ENCODE results near the gene FLNB. TPM values are rescaled to one million over a fixed set of nuclear protein-coding genes. Genes with fewer than 3 reads are reported as not detected.

Gene FLNB
- total and polyA plus RNA-seq, 2 of the 13 experiments (the other 11 are each of a cell fraction or from before 2014, with no cell fraction given) = 106 to 130 TPM

DNA sequence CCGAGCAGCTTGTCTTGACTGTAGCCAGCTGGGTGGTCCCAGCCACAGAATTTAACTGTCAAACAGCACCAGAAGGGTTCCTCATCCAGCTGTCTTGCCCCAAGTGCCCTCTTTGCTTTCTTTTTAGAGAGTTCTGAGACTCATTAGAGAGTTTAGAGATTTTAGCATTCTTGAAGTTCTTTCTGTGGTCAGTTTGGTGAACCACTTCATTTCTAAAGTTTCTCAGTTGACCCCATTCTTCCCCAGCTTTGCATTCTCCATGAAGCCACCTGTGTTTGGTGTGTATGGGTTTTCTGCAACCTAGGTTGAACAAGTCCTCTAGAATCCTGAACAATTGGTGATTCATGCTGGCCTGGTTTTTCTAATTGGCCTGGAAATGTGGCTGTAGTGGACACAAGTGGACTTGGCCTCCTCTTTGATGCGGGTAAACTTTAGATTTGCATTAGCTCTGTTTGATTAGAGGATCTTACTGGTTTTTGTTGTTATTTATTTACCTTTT, 33.7 kb downstream of the FLNB start (continued):
- TF ChIP-seq ZBTB49 (CRISPR knock-in tag; IDR thresholded peaks at IDR 0.05; ENCODE audit: borderline replicate concordance) (no peak), ZNF567 (CRISPR knock-in tag; IDR thresholded peaks at IDR 0.05; ENCODE audit: borderline replicate concordance) (no peak), ZNF747 (CRISPR knock-in tag; IDR thresholded peaks at IDR 0.05; ENCODE audit: borderline replicate concordance) (no peak), NPAS2 (CRISPR knock-in tag; IDR thresholded peaks at IDR 0.05; ENCODE audit: borderline replicate concordance) (no peak)

GRCh38 chr3:58042947-58043707, 34.9 kb downstream of the FLNB start:
- no peaks in the 10 kb centered on the region for H3K9me3 ChIP-seq (ENCODE audit: low read length)
- H3K79me2 ChIP-seq (ENCODE audit: insufficient read depth, low read length) = peaks cover 94% of the 10 kb centered on the region
- ChIA-PET POLR2A (interaction anchor here (0.6 to 7.0 kb wide), 6 partner anchors 9 to 60 kb away, joined by 3 to 45 read pairs (median 15); no protein-coding TSS in a partner anchor), CTCF (ENCODE audit: low intra/inter-chr PET ratio, low total read pairs) (no interaction called here)
- peaks cover 81% of the 10 kb centered on the region for H3K4me1 ChIP-seq (ENCODE audit: insufficient read depth, low read length)
- peak overlapping the region; percentile 72 for H3K4me2 ChIP-seq (ENCODE audit: low read depth, low read length)
- DNase-seq (ENCODE audit: low spot score) (no peak), FAIRE-seq (no peak), ATAC-seq (no peak)
- 64% methylated on average over 6 of the region's 6 CpGs for WGBS (ENCODE audit: low lambda C conversion rate)
- no peaks in the 10 kb centered on the region for H3K27me3 ChIP-seq (ENCODE audit: control insufficient read depth in 1 of 2, insufficient read depth in 2 of 2, low read length in 2 of 2)
- BruUV-seq (replicated peaks) = no TSS peak
- peaks cover 1 to 4% of the 10 kb centered on the region in 2 experiments; a peak in 1 of 5 replicates for H3K36me3 ChIP-seq (replicated peaks in 1 of 2; ENCODE audit: control insufficient read depth in 1 of 2, insufficient read depth in 2 of 2, low read length in 2 of 2)
- no peak for TF ChIP-seq SNAI1 (CRISPR knock-in tag; IDR thresholded peaks at IDR 0.05; ENCODE audit: borderline replicate concordance)
- TF ChIP-seq ZNF850 (CRISPR knock-in tag; conservative IDR thresholded peaks at IDR 0.05) = 0 out of 2 replicates have a peak, but pooled peaks have one; percentile 67
- peak overlapping the region in 1 of 3 experiments; percentile 3; a peak in 1 of 6 replicates for H3K4me3 ChIP-seq (replicated peaks in 1 of 3; ENCODE audit: insufficient read depth in 1 of 3, low read depth in 2 of 3, low read length in 3 of 3)
- in situ Hi-C loops (cut with HindIII; ENCODE audit: extremely low pct_ligation_motif_present, low pct_unique_long_range_greater_than_20kb) = no loop called here
- peaks cover 27% of the 10 kb centered on the region for H4K20me1 ChIP-seq (ENCODE audit: insufficient read depth, low read length)
- peak overlapping the region; percentile 88 for H3K27ac ChIP-seq (ENCODE audit: extremely low read length, insufficient read depth, low read length)
- H2AFZ ChIP-seq (ENCODE audit: low read length) = no peak overlapping the region
- intact Hi-C loops (cut with micrococcal nuclease; ENCODE audit: unreplicated experiment) = loop anchor here (5.0 kb wide), 1 partner anchor 59 kb away; no protein-coding TSS in a partner anchor
- H3K9ac ChIP-seq (ENCODE audit: insufficient read depth, low read depth, low read length) = peak overlapping the region; percentile 50; the same call in 1 of the 2 replicates
